ENCODE measurements around the gene FRAT1.
A peak's percentile ranks its signal among the peaks of the same experiment; 100 is the strongest.
"Not testable (repeated sequence)": the region's sequence is repeated elsewhere in the genome, so short reads cannot be mapped to it uniquely, and the experiment has no call there.

Gene FRAT1

DNA sequence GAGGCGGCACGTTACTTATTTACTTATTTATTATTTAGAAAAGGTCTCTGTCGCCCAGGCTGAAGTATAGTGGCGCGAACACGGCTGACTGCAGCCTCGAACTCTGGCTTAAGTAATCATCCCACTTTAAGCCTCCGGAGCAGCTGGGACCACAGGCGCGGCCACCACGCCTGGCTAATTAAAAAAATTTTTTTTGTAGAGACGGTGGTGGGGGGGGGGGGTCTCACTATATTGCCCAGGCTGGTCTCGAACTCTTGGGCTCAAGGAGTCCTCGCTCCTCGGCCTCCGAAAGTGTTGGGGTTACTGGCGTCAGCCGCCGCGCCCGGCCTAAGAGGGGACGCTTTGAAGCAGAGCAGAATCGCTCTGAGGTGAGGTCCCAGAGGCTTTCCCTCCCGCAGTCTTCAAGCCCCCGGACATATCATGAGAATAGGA is 16.1 kb downstream of the FRAT1 start:
- no peak for DNase-seq

DNA sequence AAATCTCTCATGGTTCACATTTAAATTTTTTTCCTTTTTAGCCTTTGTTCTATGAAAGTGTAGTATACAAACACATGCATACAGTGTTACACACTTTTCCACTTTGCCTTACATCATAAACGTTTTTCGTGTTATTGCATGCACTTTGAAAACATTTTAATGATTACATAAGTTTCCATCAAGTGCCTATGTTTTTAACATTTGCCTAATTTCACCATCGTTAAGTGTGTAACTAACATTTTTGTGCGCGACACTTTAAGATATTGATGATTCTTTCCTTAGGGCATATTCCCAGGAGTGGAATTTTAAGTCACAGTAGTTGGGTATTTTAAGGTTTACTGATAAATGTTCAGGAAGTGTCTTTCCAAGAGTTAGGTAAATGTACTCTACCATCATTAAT is 16.9 kb downstream of the FRAT1 start:
- DNase-seq, result no peak

DNA sequence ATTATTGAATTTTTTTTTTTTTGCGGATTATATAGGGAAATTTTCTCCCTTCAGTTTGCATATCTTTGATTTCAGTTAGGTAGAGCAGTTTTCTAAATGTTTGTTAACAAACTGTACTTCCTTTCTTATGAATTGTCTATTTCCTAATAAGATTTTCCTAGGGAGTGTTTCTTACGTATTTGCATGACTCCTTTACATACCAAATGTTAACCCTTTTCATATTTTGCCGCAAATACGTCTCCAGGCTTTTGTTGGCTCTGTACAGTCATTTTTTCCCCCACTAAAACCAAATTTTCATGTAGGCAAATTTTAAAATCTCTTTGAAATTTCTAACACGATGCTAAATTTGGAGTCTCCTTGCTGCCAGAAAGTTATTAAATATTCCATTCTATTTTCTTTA is 17.4 kb downstream of the FRAT1 start:
- DNase-seq, result no peak

DNA sequence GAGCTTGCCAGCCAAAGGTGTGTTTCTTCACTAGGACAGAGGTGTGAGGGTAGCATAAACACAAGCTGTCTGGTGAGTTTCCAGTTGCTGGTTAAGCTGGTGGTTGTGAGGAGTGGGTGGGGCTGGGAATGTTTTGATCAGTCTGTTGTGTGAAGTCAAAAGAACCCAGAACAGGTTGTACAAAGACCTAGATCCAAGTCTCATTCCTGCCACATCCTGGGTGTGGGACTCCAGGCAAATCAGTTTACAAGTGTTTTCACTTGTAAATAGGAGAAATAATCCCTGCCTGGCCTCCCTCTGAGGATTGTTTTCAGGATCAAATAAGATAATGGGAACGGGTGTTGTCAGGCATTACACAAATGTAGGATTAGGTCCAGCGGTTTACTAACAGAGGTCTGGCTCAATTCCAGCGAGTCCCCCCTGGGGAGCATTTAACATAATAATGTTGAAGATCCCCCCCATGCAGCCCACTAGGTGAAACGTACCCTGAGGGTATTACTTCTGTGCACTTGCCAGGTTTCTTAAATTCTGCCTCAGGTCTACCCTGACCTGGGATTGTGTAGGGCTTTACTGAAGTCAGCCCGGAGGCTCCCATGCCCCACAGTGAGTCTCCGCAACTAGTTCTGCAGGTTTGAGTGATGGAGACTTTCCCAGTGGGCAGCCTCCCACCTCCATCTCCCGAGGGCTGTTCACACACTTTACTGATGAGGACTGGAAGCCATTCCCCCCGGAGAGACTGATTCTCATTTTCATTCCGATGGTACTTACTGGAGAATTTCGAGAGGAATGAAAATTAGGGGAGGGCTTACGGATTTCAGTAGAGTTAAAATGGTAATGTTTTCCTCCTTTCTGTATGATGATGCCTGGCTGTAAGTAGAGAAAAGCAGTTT is 18.1 kb downstream of the FRAT1 start:
- DNase-seq, result no peak

DNA sequence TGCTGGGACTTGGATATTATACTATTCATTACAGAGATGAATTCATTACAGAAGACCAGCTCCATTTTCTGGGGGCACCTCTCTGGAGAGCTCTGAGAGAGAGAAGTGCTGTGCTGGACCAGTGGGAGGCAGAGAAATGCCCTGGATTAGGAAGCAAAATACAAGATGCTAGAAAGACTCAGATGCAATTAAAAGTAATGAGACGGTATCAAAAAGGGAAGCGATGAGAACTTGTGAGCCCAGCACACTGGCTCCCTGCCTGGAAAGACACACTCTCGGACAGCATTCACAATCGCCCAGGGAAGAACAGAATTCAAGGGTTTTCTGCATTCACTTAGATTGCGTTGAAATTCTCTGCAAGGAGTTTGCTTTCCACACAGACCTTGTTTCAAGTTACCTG is 19.0 kb downstream of the FRAT1 start:
- DNase-seq, result no peak

DNA sequence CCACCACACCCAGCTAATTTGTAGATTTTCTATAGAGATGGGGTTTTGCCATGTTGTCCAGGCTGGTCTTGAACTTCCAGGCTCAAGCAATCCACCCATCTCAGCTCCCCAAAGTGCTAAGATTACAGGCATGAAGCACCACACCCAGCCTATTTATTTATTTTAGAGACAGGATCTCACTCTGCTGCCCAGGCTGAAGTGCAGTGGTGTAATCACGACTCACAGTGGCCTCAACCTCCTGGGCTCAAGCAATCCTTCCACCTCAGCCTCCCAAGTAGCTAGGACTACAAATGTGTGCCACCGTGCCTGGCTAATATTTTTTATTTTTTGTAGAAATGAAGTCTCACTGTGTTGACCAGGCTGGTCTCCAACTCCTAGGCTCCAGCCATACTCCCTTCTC is 22.3 kb downstream of the FRAT1 start:
- DNase-seq, result no peak

DNA sequence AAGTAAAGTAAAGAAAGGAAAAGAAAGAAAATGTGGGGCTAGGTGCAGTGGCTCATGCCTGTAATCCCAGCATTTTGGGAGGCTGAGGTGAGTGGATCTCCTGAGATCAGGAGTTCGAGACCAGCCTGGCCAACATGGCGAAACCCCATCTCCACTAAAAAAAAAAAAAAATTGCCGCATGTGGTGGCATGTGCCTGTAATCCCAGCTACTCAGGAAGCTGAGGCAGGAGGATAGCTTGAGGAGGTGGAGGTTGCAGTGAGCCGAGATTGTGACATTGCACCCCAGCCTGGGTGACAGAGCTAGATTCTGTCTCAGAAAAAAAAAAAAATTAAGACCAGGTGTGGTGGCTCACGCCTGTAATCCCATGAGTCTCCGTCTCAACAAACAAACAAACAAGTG is 24.6 kb downstream of the FRAT1 start:
- DNase-seq, result not testable (repeated sequence)

DNA sequence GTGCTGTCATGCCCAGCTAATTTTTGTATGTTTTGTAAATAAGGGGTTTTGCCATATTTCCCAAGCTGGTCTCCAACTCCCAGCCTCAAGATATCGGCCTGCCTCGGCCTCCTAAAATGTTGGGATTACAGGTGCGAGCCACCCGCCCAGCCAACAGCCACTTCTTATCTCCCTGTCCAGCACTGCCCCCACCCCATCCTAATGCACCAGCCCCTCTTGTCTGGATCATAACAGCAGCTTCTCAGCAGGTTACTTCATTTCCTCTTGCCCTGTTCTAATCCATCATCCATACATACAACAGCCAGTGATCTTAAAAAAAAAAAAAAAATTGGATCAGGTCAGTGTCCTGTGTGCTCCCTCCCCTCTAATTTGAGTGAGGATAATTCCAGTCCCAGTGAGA is 28.2 kb downstream of the FRAT1 start:
- no peak for DNase-seq

DNA sequence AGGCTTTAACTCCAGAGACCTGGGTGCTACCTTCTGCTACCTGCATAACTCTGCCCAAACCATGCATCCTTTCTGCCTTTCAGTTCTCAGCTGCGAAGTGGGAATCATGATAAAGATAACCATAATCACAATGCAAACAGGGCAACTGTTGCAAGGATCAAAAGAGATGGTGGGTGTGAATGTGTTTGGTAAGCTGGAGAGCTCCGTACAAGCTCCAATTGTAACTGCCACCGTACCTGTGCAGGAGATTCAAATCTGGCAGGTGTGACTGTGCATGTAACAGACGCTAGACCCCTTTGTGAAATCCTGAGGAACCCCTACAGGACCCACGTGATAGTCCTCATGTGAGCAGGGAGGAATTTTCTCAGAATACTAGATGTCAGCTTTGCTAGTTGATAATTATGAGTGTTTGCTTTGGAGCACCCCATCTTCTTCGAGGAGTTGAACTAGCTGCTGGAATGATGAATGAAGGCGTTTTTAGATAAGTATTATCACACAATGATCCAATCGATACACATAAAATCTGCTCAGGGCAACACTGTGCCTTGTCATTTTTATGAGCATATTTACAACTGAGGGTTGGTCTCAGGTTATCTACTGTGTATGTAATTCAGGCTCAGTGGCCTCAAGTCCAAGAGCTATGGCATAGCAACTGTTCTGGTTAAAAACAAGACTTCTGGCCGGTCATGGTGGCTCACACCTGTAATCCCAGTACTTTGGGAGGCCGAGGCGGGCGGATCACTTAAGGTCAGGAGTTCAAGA is 30.9 kb downstream of the FRAT1 start:
- no peak for DNase-seq

DNA sequence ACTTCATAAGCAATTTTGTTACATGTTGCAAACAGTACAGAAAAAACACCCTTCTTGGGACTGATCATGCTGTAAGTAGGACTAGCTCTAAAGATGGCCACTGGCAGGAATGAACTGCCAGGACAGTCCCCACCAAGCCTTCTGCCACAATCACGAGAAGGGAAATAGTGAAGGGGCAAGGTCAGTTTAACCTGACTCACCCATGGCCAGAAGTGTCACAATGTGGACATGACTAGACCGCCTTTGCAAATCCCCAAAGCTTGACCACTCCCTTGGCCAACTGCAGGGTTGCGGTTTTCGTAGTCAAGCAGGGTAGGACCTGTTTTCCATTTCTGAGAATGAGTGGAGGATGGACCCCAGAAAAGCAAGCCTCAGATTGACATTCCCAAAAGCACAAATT is 34.9 kb downstream of the FRAT1 start:
- no peak for DNase-seq

DNA sequence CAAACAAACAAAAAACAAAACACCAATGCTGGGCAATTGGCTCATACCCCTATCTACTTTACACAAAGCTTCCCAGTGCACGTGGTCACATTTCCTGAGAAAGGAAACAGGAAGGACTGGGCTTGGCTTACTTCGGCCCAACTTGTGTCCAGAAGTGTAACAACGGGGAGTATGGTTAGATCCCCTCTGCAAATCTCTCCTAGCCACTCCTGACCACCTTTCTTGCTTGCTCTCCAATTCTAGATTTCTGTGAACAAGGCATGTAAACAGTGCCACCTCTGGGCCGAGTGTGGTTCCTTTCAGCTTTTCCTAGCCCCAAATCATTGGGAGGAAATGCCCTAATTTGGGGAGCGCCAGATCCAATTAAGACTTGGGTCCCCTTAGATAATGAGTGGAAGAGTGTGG is 36.5 kb downstream of the FRAT1 start:
- DNase-seq, result peak in 1 of 5 experiments; percentile 27

DNA sequence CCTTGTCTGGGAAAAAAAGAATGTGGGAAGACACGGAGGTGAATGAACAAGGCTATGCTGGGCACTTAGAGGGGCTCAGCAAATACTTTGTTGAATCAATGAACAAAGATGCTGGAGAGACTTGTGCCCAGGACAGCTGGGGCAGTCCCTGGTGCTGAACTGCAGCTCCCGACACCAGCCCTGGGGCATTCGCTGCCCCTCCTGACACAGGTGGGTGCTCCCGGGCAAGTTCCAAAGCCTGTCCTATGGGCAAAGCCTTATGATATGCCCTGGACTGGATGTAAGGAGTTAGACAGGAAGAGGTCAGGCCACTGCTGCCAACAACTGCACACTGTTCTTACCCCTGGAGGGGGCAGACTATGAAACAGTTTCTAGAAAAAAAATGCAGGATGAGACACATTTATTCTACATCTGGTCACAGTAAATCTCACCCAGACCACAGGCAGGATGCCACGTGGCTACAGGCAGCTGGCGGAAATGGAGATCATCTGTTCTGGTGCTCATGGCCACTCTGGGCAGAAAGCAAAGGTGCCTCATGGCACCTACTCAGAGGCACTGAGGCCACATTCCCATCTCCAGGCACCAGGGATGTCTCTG is 37.3 kb downstream of the FRAT1 start:
- peak in 1 of 5 experiments; percentile 50 for DNase-seq

DNA sequence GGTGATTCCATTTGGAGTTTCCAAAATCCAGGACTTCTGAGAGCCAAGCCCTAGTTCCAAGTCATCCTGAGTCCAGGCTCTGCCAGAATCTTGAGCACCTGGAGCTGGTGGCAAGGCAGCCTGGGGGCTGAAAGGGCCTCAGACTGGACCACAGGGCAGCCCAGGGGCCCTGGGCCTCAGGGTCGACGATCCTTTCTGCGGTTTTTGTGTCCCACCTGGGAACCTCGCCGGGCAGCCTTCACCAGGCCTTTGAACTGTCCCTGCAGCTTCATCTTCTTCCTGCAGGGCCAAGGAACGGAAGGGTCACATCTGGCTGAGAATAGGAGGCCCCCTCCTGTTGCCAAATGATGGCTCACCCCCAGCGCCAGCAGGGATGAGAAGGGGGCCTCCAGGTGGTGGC is 37.8 kb downstream of the FRAT1 start:
- DNase-seq, result no peak

DNA sequence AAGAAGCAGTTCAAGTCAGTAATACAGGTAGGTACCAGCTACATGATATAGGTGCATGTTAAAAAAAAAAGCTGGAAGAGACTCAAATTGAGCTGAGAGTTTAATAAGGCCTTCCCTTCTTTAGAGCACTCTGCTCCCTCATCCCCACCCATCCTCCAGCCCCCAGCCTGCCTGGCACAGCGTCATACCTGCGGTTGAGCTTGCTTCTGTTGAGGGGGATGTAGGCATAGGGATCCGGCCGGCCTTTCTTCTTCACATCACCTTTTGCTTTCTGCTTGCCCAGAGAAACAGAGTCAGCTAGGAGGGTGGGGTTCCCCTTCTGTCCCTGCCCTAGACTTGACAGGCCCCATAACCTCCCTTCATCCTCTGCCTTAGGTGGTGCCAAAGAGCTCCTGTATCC is 39.3 kb downstream of the FRAT1 start:
- no peak for DNase-seq

DNA sequence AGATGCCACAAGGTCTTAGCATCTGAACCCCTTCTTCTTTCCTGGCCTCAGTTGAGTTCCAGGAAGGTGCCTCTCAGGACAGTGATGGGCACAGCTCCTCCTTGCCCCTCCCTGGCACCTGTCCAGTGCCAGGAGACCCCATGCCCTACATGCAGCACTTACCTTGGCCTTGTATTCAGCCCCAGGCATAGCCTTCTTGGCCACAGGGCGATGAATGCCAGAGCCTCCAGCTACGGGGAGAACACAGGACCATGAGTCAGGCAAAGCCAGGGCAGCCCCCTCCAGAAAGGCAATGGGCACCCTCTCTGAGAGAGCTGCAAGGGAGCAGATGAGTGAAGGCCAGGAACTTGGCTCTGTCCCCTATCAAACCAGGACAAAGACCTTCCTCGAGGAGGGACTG is 39.7 kb downstream of the FRAT1 start:
- no peak for DNase-seq

DNA sequence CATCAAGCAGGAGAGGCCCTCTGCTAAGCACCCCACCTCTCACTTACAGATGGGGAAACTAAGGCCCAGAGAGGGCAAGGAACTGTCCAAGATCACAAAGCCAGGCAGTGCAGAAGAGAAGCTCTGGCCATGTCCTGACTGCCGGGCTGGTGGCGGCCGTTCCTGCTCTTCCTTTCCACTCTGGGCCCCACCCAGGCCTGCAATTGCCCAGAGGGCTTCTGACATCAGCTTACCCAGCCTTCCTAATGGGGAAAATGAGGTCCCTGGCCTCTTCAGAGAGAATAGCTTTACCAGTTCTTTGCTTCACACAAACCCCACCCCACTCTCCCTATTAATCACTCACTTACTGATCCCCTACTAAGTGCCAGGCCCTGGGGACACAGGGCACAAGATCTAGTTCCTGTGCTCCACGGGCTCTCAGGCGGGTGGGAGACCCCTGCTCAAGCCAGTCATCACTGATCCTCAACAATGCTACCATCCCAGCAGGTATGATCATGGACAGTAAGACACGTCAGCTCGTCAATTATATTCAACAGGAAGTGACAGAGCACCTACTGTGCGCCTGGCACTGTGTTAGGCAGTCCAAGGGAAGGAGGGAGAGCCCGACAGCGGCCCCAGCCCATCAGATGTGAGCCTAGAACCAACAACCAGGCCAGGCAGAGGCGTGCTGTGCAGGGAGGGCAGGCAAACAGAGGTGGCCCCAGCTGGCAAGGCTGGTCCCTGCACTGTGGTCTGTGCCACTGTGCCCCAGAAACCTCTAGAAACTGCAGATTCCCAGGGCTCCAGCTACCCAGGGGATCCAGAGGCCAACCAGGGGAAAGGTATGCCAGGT is 41.9 kb downstream of the FRAT1 start:
- no peak for DNase-seq

DNA sequence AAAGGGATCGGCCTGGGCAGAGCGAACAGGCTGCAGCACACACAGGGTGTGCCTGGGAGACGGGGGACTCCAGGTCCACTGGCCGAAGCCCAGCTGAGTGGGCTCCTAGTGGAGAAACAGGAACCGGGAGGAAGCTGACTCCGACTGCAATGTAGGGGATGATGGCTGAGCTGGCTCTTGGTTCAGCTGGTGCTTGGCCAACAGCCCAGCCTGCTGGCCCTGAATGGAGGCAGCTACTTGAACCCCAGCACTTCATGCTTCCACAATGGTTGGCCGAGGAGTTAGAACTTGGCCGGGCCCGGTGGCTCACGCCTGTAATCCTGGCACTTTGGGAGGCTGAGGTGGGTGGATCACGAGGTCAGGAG is 42.4 kb downstream of the FRAT1 start:
- no peak for DNase-seq

DNA sequence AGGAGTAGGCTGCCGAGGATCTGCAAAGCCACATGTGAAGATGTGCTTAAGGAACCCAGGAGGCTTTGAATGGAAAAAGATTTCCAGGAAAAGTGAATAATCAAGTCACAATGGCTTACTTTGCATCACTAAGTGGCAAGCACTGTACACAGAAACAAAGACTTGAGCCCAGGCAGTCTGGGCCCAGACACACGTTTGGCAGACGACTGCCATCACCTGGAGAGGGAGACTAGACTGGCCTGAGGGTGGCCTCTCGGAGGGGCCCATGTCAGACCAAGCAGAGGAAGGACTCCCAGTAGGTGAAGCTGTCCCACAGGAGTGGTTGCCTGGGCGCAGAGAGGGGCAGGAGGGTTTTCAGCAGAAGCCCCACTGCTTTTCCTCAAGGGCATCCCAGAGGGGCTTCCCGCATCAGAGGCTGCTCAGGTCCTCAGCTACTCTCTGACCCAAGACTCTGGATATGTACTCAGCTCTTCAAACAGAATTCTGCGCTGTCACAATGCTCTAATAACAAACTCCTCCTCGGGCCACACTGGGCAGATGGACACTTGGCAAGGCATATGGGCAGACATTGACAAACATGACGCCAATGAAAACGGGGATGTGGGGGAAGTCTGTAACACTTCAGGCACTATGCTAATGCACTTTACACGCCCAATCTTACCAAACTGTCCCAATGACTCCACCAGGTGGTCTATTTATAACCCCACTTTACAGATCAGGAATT is 43.4 kb downstream of the FRAT1 start:
- no peak for DNase-seq

DNA sequence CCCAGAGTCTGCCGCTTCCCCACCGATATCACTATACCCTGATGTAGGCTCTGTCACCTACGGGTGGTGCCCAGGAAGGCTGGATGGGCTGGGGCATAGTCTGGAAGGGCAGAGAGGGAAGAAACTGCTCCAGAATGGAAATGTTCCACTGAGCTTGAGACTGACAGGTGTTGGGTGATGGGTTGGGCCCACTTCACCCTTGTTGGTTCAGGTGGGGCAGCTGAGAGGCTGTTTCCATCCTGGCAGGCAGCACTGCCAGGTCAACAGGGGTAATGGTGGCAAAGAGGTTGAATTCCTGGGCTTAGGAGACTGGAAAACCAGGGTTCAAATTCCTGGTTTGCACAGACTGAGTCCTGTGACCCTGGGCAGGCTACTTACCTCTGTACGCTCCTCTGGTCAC is 44.0 kb downstream of the FRAT1 start:
- DNase-seq, result no peak

DNA sequence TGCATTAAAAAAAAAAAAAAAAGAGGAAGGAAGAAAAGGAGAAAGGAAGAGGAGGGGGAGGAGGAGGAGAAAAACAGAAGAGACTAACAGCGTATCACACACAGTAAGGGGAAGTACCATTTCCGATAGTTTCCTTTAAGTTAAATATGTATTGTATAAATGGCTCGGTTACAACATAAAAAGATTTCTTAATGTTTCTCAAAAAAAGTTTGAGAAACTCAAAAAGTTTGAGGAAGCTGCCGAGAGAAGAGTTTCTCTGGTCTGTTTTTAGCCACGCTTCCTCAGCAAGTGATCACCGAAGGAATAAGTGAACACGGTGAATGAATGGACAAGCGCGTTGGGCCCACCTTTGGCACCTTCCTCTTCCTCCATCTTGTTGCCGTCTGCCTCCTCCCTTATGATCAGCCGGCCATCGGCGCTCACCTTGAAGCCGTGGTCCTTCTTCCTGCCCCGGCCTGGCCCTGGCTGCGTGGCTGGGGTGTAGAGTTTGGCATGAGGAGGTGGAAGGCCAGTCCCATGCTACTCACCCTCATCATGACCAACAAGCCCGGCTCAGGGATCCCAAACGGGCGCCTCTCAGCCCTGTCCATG is 46.8 kb downstream of the FRAT1 start:
- no peak for DNase-seq

DNA sequence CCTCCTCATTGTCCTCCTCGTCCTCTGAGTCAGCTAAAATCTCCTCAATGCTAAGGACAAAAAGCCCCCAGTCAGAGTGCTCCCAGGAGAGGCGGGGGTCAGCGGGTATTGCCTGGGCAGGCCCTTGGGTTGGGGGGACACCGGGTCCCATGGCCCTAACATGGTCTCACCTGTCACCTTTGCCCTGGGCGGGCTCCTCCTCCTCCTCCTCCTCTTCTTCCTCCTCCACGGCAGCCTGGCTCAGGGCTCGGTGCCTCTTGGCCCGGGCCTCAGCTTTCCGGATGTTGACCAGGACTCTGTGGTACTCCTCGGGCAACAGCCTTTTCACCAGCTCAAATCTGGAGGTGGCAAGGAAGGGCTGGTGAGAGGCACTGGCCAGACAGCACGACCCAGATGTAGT is 47.5 kb downstream of the FRAT1 start:
- no peak for DNase-seq

DNA sequence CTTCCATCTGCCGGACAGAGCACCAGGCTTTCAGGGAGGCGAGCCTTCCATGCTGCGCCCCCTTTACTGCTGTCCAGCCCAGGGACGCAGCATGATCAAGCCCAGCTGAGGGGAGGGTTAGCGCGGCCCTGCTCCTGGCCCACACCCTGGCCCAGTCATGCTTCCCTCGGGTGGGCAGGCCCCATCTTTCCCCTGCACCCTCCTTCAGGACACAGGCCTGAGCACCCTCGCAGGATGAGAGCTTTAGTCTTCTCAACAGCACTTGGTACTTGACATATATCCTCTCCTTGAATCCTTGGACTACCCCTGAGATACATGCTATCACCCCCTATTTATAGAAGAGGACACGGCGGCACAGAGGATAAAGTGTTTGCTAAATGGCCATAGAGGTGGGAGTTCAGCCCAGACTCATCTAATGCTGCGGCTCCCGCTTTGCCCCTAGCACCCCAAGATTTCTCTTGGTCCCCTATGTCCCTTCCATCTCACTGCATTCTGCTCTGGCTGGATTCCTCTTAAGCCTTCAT is 48.1 kb downstream of the FRAT1 start:
- DNase-seq, result no peak
